ENCODE measurements around the gene MIOX. TPM values are rescaled to one million over a fixed set of nuclear protein-coding genes. Genes with fewer than 3 reads are reported as not detected.

The MIOX gene
- total RNA-seq, 4 donors from 2014 or later, result not detected

GRCh38 chr22:50520826-50521453 lies 34.3 kb downstream of the MIOX start:
- H3K4me1 ChIP-seq, result peaks cover 30% of the 10 kb centered on the region
- H3K4me3 ChIP-seq, result no peak overlapping the region
- TF ChIP-seq EP300 (IDR thresholded peaks at IDR 0.05), result no peak
- no peak for TF ChIP-seq POLR2A (IDR thresholded peaks at IDR 0.05)
- no peak for TF ChIP-seq CTCF (IDR thresholded peaks at IDR 0.05)
- no peak for TF ChIP-seq POLR2AphosphoS5 (IDR thresholded peaks at IDR 0.05)
- no peak overlapping the region for H3K27ac ChIP-seq
- no peaks in the 10 kb centered on the region for H3K27me3 ChIP-seq
- WGBS, result 95% methylated on average over 9 of the region's 13 CpGs
- peaks cover 79% of the 10 kb centered on the region for H3K36me3 ChIP-seq
- no peaks in the 10 kb centered on the region for H3K9me3 ChIP-seq
- DNase-seq (ENCODE audit: low spot score in 2 of 2), result no peak

GRCh38 chr22:50521710-50522109 lies 35.1 kb downstream of the MIOX start:
- Histone ChIP-seq H3K36me3 (peaks cover 74% of the 10 kb centered on the region), H3K4me1 (peaks cover 32% of the 10 kb centered on the region), H3K4me3 (no peak overlapping the region), H3K27me3 (no peaks in the 10 kb centered on the region), H3K27ac (no peak overlapping the region), H3K9me3 (no peaks in the 10 kb centered on the region)
- TF ChIP-seq POLR2A (IDR thresholded peaks at IDR 0.05) (no peak), EP300 (IDR thresholded peaks at IDR 0.05) (no peak), POLR2AphosphoS5 (IDR thresholded peaks at IDR 0.05) (no peak), CTCF (IDR thresholded peaks at IDR 0.05) (no peak)
- DNase-seq (ENCODE audit: low spot score in 2 of 2), result no peak
- WGBS, result 90% methylated on average over 2 of the region's 10 CpGs

- no peaks in the 10 kb centered on the region for H3K27me3 ChIP-seq
- DNase-seq (ENCODE audit: low spot score in 2 of 2), result no peak
- no peaks in the 10 kb centered on the region for H3K9me3 ChIP-seq
- H3K36me3 ChIP-seq, result peaks cover 68% of the 10 kb centered on the region
- H3K27ac ChIP-seq, result no peak overlapping the region
- TF ChIP-seq POLR2A (IDR thresholded peaks at IDR 0.05) (no peak), POLR2AphosphoS5 (IDR thresholded peaks at IDR 0.05) (no peak), CTCF (IDR thresholded peaks at IDR 0.05) (no peak), EP300 (IDR thresholded peaks at IDR 0.05) (no peak)
- H3K4me3 ChIP-seq, result no peak overlapping the region
- 86% methylated on average over 8 of the region's 15 CpGs for WGBS
- peaks cover 37% of the 10 kb centered on the region for H3K4me1 ChIP-seq
These were observed 35.6 kb downstream of the MIOX start for GRCh38 chr22:50522208-50522805.

GRCh38 chr22:50522806-50523438 lies 36.3 kb downstream of the MIOX start:
- Histone ChIP-seq H3K9me3 (no peaks in the 10 kb centered on the region), H3K4me3 (no peak overlapping the region), H3K27me3 (no peaks in the 10 kb centered on the region), H3K36me3 (peaks cover 61% of the 10 kb centered on the region), H3K4me1 (peaks cover 39% of the 10 kb centered on the region), H3K27ac (no peak overlapping the region)
- 95% methylated on average over 10 of the region's 22 CpGs for WGBS
- no peak for TF ChIP-seq CTCF (IDR thresholded peaks at IDR 0.05)
- no peak for DNase-seq (ENCODE audit: low spot score in 2 of 2)

GRCh38 chr22:50523458-50523805 lies 36.8 kb downstream of the MIOX start:
- no peak for DNase-seq (ENCODE audit: low spot score in 2 of 2)
- no peak for TF ChIP-seq POLR2A (IDR thresholded peaks at IDR 0.05)
- TF ChIP-seq EP300 (IDR thresholded peaks at IDR 0.05), result no peak
- no peak for TF ChIP-seq CTCF (IDR thresholded peaks at IDR 0.05)
- no peak for TF ChIP-seq POLR2AphosphoS5 (IDR thresholded peaks at IDR 0.05)
- WGBS, result 100% methylated on average over 1 of the region's 16 CpGs
- Histone ChIP-seq H3K9me3 (no peaks in the 10 kb centered on the region), H3K36me3 (peaks cover 56% of the 10 kb centered on the region), H3K27ac (no peak overlapping the region), H3K27me3 (no peaks in the 10 kb centered on the region), H3K4me3 (no peak overlapping the region), H3K4me1 (peaks cover 39% of the 10 kb centered on the region)

Data from suprapubic skin (tissue), 4 donors.